HCT116 (cell line): ENCODE results near the gene CASK. TPM values are rescaled to one million over a fixed set of nuclear protein-coding genes. Genes with fewer than 3 reads are reported as not detected.

Experiments
- ATAC-seq: fragments of 200-7000 bp; cut with Tn5 transposase; 2 replicates; pipeline ENCODE4 v1.9.1; 2020; ENCODE audit warnings: mild to moderate bottlenecking, moderate library complexity
- BruUV-seq: library from RNA; stranded (reverse); fragments of 400-500 nt; replicated peaks from 2 replicates; lab custom pipeline; 2021; lab: Mats Ljungman, UMichigan
- CTCF ChIA-PET: fragments of 300-600 bp; sonication (Branson Sonifier 250); formaldehyde crosslinking; loops from one replicate; lab custom pipeline; 2021; ENCODE audit warnings: antibody characterized with exemption; lab: Charles Lee
- POLR2A ChIA-PET: fragments of 300-600, 350-600 bp; sonication (Branson Sonifier 250); formaldehyde crosslinking; loops from one replicate; lab custom pipeline; 2021; ENCODE audit warnings: antibody characterized with exemption; lab: Charles Lee
- RAD21 ChIA-PET, 2 experiments: fragments of 300-600 bp; sonication (Branson Sonifier 250); formaldehyde crosslinking; loops; one replicate each; lab custom pipeline; 2023; ENCODE audit warnings: low total read pairs in 2 of 2; ENCODE audit not compliant: uncharacterized antibody in 2 of 2, unreplicated experiment in 2 of 2, low non-redundant PET in 1 of 2; lab: Charles Lee
- DNase-seq: peaks from one replicate; pipeline ENCODE4 v3.0.0-alpha.2; 2010; ENCODE audit warnings: low read depth, low spot score
- H2AFZ ChIP-seq: fragments of 200-600 bp; shearing (Covaris generic), sonication (generic); 2 replicates; pipeline ENCODE4 v1.6.1; 2017; ENCODE audit warnings: low read depth, mixed run types, mixed read lengths, antibody characterized with exemption, low read length; ENCODE audit not compliant: poor library complexity, severe bottlenecking
- H3K27ac ChIP-seq: 2 replicates; pipeline ENCODE4 v1.5.1; 2012; ENCODE audit warnings: low read depth, low read length
- H3K27me3 ChIP-seq: fragments of 200-600 bp; sonication (generic); 2 replicates; pipeline ENCODE4 v1.6.1; 2016; ENCODE audit warnings: mixed run types, low read length, mixed read lengths; ENCODE audit not compliant: insufficient read depth
- H3K36me3 ChIP-seq, 2 experiments: fragments of 200-500 bp in 1 of 2; fragments of 200-600 bp in 1 of 2; sonication (Bioruptor generic) in 1 of 2; sonication (generic) in 1 of 2; 2 replicates each; pipeline versions ENCODE4 v1.5.1 to v1.6.1; 2014 to 2016; ENCODE audit warnings: low read length in 2 of 2, inconsistent platforms in 1 of 2, mixed read lengths in 1 of 2, mixed run types in 1 of 2; ENCODE audit not compliant: insufficient read depth in 2 of 2, control insufficient read depth in 1 of 2
- H3K4me1 ChIP-seq, 2 experiments: fragments of 200-600 bp in 1 of 2; sonication (generic) in 1 of 2; 2 replicates each; pipeline versions ENCODE4 v1.5.1 to v1.6.1; 2012 to 2017; ENCODE audit warnings: low read length in 2 of 2, inconsistent platforms in 1 of 2, mild to moderate bottlenecking in 1 of 2, mixed read lengths in 1 of 2, mixed run types in 1 of 2, moderate library complexity in 1 of 2; ENCODE audit not compliant: insufficient read depth in 2 of 2, control insufficient read depth in 1 of 2
- H3K4me2 ChIP-seq: fragments of 200-600 bp; sonication (generic); 2 replicates; pipeline ENCODE4 v1.6.1; 2017; ENCODE audit warnings: mixed run types, low read length, mixed read lengths
- H3K4me3 ChIP-seq, 2 experiments: fragments of 200-600 bp in 1 of 2; sonication (generic) in 1 of 2; replicated peaks in 1 of 2; 2 replicates each; pipeline ENCODE4 v1.5.1; 2011 to 2016; ENCODE audit warnings: low read length in 2 of 2, control low read depth in 1 of 2, low read depth in 1 of 2, mild to moderate bottlenecking in 1 of 2, mixed read lengths in 1 of 2, mixed run types in 1 of 2
- H3K79me2 ChIP-seq: fragments of 200-600 bp; sonication (generic); 2 replicates; pipeline ENCODE4 v1.6.1; 2017; ENCODE audit warnings: mild to moderate bottlenecking, mixed run types, low read length, moderate library complexity, mixed read lengths; ENCODE audit not compliant: insufficient read depth
- H3K9ac ChIP-seq: fragments of 200-600 bp; sonication (generic); 2 replicates; pipeline ENCODE4 v1.6.1; 2016; ENCODE audit warnings: low read length, mixed read lengths
- H3K9me2 ChIP-seq: fragments of 200-600 bp; sonication (generic), shearing (Covaris generic); 2 replicates; pipeline ENCODE4 v1.6.1; 2017; ENCODE audit warnings: mixed run types, mild to moderate bottlenecking, moderate library complexity; ENCODE audit not compliant: insufficient read depth
- H3K9me3 ChIP-seq, 2 experiments: fragments of 200-500 bp in 1 of 2; fragments of 200-600 bp in 1 of 2; sonication (Bioruptor generic) in 1 of 2; sonication (generic) in 1 of 2; 2 replicates each; pipeline ENCODE4 v1.6.1; 2014 to 2017; ENCODE audit warnings: low read length in 2 of 2, mixed read lengths in 2 of 2, inconsistent platforms in 1 of 2, low read depth in 1 of 2, mild to moderate bottlenecking in 1 of 2, mixed run types in 1 of 2, moderate library complexity in 1 of 2; ENCODE audit not compliant: control insufficient read depth in 1 of 2, insufficient read depth in 1 of 2
- H4K20me1 ChIP-seq: fragments of 200-600 bp; sonication (generic), shearing (Covaris generic); 2 replicates; pipeline ENCODE4 v1.6.1; 2017; ENCODE audit warnings: mixed run types, mild to moderate bottlenecking, moderate library complexity; ENCODE audit not compliant: insufficient read depth
- JUND ChIP-seq: IDR thresholded peaks from 2 replicates; pipeline ENCODE4 v1.6.1; 2012
- MAX ChIP-seq: IDR thresholded peaks from 2 replicates; pipeline ENCODE4 v1.6.1; 2012
- RAD21 ChIP-seq: IDR thresholded peaks from 2 replicates; pipeline ENCODE4 v1.6.1; 2012; ENCODE audit warnings: low read depth, mild to moderate bottlenecking
- SP1 ChIP-seq: IDR thresholded peaks from 2 replicates; pipeline ENCODE4 v1.6.1; 2012; ENCODE audit warnings: low read depth
- SRF ChIP-seq: IDR thresholded peaks from 2 replicates; pipeline ENCODE4 v1.6.1; 2012; ENCODE audit warnings: low read depth
- ZBTB33 ChIP-seq: IDR thresholded peaks from 2 replicates; pipeline ENCODE4 v1.6.1; 2011; ENCODE audit warnings: mild to moderate bottlenecking, low read length, moderate library complexity; ENCODE audit not compliant: insufficient replicate concordance; ENCODE audit errors: extremely low read depth
- intact Hi-C: fragments of 100-400 bp; cut with micrococcal nuclease; formaldehyde crosslinking; loops from 2 replicates; pipeline ENCODE4 v1.10.0; 2022
- total RNA-seq: library from RNA; stranded (reverse); gene quantifications from one replicate; pipeline ENCODE4 v1.2.1, GENCODE V29; 2021; ENCODE audit not compliant: unreplicated experiment
- TF ChIP-seq, protein P1 (sequence below), 3 experiments: fragments of 200-600 bp in 1 of 3; sonication (generic) in 1 of 3; IDR thresholded peaks in 2 of 3; conservative IDR thresholded peaks in 1 of 3; 2 replicates each; pipeline ENCODE4 v1.5.1; 2012 to 2017; ENCODE audit warnings: low read depth in 2 of 3, low read length in 2 of 3, antibody characterized with exemption in 1 of 3, borderline replicate concordance in 1 of 3, control low read depth in 1 of 3, mild to moderate bottlenecking in 1 of 3, mixed read lengths in 1 of 3, mixed run types in 1 of 3, moderate library complexity in 1 of 3; ENCODE audit not compliant: insufficient read depth in 1 of 3
- TF ChIP-seq, protein P2 (sequence below): IDR thresholded peaks from 2 replicates; pipeline ENCODE4 v1.6.1; 2012; ENCODE audit warnings: low read depth

The CASK gene
- total RNA-seq, 1 experiment from 2014 or later: 39.0 TPM

DNA sequence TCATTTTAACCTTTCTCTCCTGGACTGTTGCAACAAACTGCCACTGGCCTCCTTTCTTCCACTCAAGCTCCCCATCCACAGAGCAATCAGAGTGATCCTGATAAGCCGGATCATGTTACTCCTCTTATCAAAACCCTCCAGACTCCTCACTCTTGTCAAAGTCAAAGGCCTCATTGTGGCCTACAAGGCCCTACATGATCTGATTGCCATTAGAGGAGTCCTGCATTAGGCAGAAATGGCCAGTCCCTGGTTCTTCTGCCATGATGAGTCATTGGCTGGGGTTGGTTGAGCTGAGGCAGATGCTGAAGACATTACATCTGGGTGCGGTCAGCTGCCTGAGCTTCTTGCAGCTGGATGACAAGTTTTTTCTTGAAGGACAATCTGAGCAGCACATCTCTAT lies 32.7 kb upstream of the CASK start:
- no peak for TF ChIP-seq MAX
- no peak for TF ChIP-seq ZBTB33
- no peak for TF ChIP-seq SP1
- TF ChIP-seq RAD21: no peak
- no peak for TF ChIP-seq JUND
- no peak for TF ChIP-seq SRF
- H3K27me3 ChIP-seq: no peaks in the 10 kb centered on the region
- H3K4me3 ChIP-seq: no peak overlapping the region
- no peaks in the 10 kb centered on the region for H3K4me1 ChIP-seq
- DNase-seq (no peak), ATAC-seq (no peak)
- H3K9me3 ChIP-seq: no peaks in the 10 kb centered on the region
- ChIA-PET RAD21 (no interaction called here), POLR2A (no interaction called here), CTCF (no interaction called here)
- H3K4me2 ChIP-seq: no peak overlapping the region
- H3K9me2 ChIP-seq: no peaks in the 10 kb centered on the region
- intact Hi-C loops: no loop called here
- no peak overlapping the region for H2AFZ ChIP-seq
- H3K36me3 ChIP-seq: no peaks in the 10 kb centered on the region
- no peaks in the 10 kb centered on the region for H4K20me1 ChIP-seq
- no peak overlapping the region for H3K9ac ChIP-seq
- no TSS peak for BruUV-seq
- H3K79me2 ChIP-seq: no peaks in the 10 kb centered on the region
- no peak overlapping the region for H3K27ac ChIP-seq

DNA sequence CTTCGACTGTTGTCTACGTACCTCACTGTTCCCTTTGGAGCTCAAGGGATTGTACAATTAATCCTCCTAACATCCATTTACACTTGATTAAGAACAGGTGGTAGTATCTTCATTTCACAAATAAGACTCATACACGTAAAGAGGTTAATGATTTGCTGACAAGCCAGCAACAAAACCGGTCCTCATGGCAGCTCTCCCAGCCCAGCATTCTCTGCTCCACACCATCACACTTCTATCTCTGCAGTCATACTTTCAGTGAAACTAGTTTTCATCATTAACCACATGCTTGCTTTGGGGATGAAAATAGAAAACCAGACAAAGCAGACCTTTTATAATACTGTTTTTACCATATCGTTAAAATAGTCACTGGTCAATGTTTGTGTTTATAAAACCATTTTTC lies 28.7 kb upstream of the CASK start:
- Histone ChIP-seq H3K27ac (no peak overlapping the region), H3K36me3 (no peaks in the 10 kb centered on the region), H3K9me3 (no peaks in the 10 kb centered on the region), H3K4me3 (no peak overlapping the region), H3K79me2 (no peaks in the 10 kb centered on the region), H2AFZ (no peak overlapping the region), H4K20me1 (no peaks in the 10 kb centered on the region), H3K9ac (no peak overlapping the region), H3K9me2 (no peaks in the 10 kb centered on the region), H3K4me1 (no peaks in the 10 kb centered on the region), H3K27me3 (no peaks in the 10 kb centered on the region), H3K4me2 (no peak overlapping the region)
- BruUV-seq: no TSS peak
- no peak for ATAC-seq
- ChIA-PET RAD21 (no interaction called here), POLR2A (no interaction called here), CTCF (no interaction called here)
- DNase-seq: no peak
- no peak for TF ChIP-seq RAD21
- TF ChIP-seq, protein P1, sequence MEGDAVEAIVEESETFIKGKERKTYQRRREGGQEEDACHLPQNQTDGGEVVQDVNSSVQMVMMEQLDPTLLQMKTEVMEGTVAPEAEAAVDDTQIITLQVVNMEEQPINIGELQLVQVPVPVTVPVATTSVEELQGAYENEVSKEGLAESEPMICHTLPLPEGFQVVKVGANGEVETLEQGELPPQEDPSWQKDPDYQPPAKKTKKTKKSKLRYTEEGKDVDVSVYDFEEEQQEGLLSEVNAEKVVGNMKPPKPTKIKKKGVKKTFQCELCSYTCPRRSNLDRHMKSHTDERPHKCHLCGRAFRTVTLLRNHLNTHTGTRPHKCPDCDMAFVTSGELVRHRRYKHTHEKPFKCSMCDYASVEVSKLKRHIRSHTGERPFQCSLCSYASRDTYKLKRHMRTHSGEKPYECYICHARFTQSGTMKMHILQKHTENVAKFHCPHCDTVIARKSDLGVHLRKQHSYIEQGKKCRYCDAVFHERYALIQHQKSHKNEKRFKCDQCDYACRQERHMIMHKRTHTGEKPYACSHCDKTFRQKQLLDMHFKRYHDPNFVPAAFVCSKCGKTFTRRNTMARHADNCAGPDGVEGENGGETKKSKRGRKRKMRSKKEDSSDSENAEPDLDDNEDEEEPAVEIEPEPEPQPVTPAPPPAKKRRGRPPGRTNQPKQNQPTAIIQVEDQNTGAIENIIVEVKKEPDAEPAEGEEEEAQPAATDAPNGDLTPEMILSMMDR (IDR thresholded peaks at IDR 0.05 in 2 of 3, conservative IDR thresholded peaks at IDR 0.05 in 1 of 3; ENCODE audit: borderline replicate concordance in 1 of 3, insufficient read depth in 1 of 3, low read depth in 2 of 3, low read length in 2 of 3): no peak
- TF ChIP-seq, protein P2, sequence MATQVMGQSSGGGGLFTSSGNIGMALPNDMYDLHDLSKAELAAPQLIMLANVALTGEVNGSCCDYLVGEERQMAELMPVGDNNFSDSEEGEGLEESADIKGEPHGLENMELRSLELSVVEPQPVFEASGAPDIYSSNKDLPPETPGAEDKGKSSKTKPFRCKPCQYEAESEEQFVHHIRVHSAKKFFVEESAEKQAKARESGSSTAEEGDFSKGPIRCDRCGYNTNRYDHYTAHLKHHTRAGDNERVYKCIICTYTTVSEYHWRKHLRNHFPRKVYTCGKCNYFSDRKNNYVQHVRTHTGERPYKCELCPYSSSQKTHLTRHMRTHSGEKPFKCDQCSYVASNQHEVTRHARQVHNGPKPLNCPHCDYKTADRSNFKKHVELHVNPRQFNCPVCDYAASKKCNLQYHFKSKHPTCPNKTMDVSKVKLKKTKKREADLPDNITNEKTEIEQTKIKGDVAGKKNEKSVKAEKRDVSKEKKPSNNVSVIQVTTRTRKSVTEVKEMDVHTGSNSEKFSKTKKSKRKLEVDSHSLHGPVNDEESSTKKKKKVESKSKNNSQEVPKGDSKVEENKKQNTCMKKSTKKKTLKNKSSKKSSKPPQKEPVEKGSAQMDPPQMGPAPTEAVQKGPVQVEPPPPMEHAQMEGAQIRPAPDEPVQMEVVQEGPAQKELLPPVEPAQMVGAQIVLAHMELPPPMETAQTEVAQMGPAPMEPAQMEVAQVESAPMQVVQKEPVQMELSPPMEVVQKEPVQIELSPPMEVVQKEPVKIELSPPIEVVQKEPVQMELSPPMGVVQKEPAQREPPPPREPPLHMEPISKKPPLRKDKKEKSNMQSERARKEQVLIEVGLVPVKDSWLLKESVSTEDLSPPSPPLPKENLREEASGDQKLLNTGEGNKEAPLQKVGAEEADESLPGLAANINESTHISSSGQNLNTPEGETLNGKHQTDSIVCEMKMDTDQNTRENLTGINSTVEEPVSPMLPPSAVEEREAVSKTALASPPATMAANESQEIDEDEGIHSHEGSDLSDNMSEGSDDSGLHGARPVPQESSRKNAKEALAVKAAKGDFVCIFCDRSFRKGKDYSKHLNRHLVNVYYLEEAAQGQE: no peak
- intact Hi-C loops: no loop called here
